ENCODE results near the gene CTDP1. TPM values are rescaled to one million over a fixed set of nuclear protein-coding genes. Genes with fewer than 3 reads are reported as not detected.

The CTDP1 gene, protein sequence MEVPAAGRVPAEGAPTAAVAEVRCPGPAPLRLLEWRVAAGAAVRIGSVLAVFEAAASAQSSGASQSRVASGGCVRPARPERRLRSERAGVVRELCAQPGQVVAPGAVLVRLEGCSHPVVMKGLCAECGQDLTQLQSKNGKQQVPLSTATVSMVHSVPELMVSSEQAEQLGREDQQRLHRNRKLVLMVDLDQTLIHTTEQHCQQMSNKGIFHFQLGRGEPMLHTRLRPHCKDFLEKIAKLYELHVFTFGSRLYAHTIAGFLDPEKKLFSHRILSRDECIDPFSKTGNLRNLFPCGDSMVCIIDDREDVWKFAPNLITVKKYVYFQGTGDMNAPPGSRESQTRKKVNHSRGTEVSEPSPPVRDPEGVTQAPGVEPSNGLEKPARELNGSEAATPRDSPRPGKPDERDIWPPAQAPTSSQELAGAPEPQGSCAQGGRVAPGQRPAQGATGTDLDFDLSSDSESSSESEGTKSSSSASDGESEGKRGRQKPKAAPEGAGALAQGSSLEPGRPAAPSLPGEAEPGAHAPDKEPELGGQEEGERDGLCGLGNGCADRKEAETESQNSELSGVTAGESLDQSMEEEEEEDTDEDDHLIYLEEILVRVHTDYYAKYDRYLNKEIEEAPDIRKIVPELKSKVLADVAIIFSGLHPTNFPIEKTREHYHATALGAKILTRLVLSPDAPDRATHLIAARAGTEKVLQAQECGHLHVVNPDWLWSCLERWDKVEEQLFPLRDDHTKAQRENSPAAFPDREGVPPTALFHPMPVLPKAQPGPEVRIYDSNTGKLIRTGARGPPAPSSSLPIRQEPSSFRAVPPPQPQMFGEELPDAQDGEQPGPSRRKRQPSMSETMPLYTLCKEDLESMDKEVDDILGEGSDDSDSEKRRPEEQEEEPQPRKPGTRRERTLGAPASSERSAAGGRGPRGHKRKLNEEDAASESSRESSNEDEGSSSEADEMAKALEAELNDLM
- total RNA-seq, result 22.2 and 30.2 TPM in 2 replicates
- polyA plus RNA-seq, result 22.1 and 23.3 TPM in 2 replicates

- DNase-seq (ENCODE audit: low read depth in 1 of 2, low spot score in 1 of 2), result peak; percentile 96 to 97
- Histone ChIP-seq H3K4me3 (peak within 1 kb of the TSS; percentile 70), H3K27me3 (no peaks in the 10 kb centered on the region), H3K36me3 (no peaks in the 10 kb centered on the region), H3K9me3 (ENCODE audit: low read depth) (no peaks in the 10 kb centered on the region), H3K4me1 (ENCODE audit: low read depth) (peaks cover 25% of the 10 kb centered on the region), H3K27ac (peak within 1 kb of the TSS; percentile 98)
- TF ChIP-seq CTCF (IDR thresholded peaks at IDR 0.05; ENCODE audit: low read depth, low read length), result no peak
Observed at GRCh38 chr18:79679552-79680099, at the start of gene CTDP1. CTDP1 (plus strand) TSS chr18:79679803; CDS start chr18:79679948, 145 bp downstream.

- no peak for TF ChIP-seq CTCF (IDR thresholded peaks at IDR 0.05; ENCODE audit: low read depth, low read length)
- Histone ChIP-seq H3K9me3 (ENCODE audit: low read depth) (no peaks in the 10 kb centered on the region), H3K4me1 (ENCODE audit: low read depth) (no peaks in the 10 kb centered on the region), H3K27ac (no peak overlapping the region), H3K27me3 (no peaks in the 10 kb centered on the region), H3K36me3 (no peaks in the 10 kb centered on the region), H3K4me3 (no peak overlapping the region)
- no peak for DNase-seq (ENCODE audit: low read depth in 1 of 2, low spot score in 1 of 2)
Observed at GRCh38 chr18:79630281-79631095, 49.1 kb upstream of the CTDP1 start.

DNA sequence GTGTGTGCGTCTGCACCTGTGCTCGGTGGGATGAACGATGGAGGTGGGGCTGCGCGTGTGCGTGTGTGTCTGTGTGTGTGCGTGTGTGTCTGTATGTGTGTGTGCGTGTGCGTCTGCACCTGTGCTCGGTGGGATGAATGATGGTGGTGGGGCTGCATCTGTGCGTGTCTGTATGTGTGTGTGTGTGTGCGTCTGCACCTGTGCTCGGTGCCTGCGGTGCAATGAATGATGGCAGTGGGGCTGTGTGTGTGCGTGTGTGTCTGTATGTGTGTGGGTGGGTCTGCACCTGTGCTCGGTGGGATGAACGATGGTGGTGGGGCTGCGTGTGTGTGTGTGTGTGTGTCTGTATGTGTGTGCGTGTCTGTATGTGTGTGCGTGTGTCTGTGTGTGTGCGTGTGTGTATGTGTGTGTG is 48.5 kb upstream of the CTDP1 start:
- Histone ChIP-seq H3K27ac (no peak overlapping the region), H3K27me3 (no peaks in the 10 kb centered on the region), H3K36me3 (no peaks in the 10 kb centered on the region), H3K4me3 (no peak overlapping the region), H3K4me1 (ENCODE audit: low read depth) (no peaks in the 10 kb centered on the region), H3K9me3 (ENCODE audit: low read depth) (no peaks in the 10 kb centered on the region)
- no peak for DNase-seq (ENCODE audit: low read depth in 1 of 2, low spot score in 1 of 2)
- TF ChIP-seq CTCF (IDR thresholded peaks at IDR 0.05; ENCODE audit: low read depth, low read length), result no peak

- H3K27me3 ChIP-seq, result no peaks in the 10 kb centered on the region
- H3K4me3 ChIP-seq, result no peak overlapping the region
- H3K27ac ChIP-seq, result no peak overlapping the region
- DNase-seq (ENCODE audit: low read depth in 1 of 2, low spot score in 1 of 2), result no peak
- no peaks in the 10 kb centered on the region for H3K9me3 ChIP-seq (ENCODE audit: low read depth)
- H3K36me3 ChIP-seq, result no peaks in the 10 kb centered on the region
- no peak for TF ChIP-seq CTCF (IDR thresholded peaks at IDR 0.05; ENCODE audit: low read depth, low read length)
- no peaks in the 10 kb centered on the region for H3K4me1 ChIP-seq (ENCODE audit: low read depth)
Observed at GRCh38 chr18:79631761-79632446, 47.7 kb upstream of the CTDP1 start.
